ENCODE data around the gene DENND2A.
"Not testable (repeated sequence)": the region's sequence is repeated elsewhere in the genome, so short reads cannot be mapped to it uniquely, and the experiment has no call there.

DENND2A gene

DNA sequence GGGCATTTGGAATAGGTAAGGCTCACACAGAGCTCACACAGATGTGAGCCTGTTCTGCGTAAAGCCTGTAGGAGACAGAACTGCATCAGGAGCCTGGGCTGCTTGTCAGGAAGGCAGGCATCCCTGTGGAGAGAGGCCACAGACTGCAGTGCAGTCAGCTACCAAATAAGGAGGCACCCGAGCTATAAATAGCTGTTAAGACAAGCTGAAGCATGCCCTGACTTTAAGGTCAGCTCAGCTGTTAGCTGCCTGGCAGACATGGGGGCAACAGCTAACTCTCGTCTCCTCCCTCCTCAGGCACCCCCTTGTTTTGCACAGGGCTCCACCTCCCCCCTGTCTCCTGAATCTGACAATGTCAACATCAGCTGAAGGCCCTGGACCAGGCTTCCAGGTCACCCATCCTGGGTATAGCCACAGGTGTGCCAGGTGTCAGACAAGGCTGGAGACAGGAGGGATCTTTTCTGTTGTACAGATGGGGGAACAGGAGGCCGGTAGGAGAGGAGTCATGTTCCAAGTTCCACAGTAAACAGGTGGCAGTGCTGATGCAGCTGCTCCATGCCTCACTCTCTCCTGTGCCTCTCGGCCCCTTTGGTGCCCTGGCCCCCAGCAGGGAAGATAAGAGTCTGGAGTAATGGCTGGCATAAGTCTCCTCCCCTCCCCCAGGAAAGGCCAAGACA, 133.7 kb downstream of the DENND2A start:
- DNase-seq (ENCODE audit: low read depth): peak; percentile 46

DNA sequence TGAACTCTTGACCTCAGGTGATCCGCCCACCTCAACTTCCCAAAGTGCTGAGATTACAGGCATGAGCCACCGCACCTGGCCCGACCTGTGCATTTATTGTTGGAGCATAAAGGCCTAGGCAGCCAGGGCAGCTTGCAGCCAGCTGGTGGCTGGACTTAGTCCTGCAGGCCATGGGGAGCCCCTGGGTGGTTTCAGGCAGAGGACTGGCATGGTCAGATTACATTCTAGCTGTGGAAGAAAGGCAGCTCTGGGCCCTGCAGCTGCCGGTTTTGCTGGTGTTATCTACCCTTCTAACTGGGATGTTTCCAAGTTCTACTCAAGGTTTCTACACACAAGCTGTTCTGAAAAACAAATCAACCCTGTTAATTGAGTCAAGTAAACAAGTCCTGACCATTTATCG, 138.6 kb downstream of the DENND2A start:
- DNase-seq (ENCODE audit: low read depth): no peak

DNA sequence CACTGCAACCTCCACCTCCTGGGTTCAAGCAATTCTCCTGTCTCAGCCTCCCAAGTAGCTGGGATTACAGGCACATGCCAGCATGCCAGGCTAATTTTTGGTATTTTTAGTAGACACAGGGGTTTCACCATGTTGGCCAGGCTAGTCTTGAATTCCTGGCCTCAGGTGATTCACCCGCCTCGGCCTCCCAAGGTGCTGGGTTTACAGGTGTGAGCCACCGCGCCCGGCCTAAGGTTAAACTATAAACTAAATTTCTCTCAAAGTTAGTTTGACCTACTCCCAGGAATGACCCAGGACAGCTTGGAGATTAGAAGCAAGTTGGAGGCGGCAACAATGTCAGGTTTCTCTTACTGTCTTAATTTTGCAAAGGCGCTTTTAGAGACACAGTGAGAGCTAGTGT, 142.8 kb downstream of the DENND2A start:
- DNase-seq (ENCODE audit: low read depth): not testable (repeated sequence)

DNA sequence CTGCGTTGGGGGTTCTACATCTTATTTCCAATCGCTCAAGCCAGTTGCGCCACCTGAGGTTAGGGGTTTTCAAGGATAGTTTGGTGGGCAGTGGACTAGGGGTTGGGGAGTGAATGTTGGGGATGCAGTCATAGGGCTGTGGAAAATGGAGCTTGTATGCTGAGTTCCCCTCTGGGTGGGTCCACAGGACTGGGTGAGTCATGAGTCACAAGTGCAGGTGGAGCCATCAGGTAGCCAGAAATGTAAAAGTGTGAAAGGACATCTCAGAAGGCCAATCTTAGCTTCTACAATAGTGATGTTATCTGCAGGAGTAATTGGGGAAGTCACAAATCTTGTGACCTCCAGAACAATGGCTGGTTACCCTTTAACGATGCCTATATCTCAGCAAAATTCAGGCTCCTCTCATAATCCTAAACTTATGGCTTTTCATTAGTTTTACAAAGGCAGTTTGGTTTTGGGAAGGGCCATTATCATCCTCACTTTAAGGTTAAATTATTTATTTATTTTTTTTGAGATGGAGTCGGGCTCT, 143.3 kb downstream of the DENND2A start:
- no peak for DNase-seq (ENCODE audit: low read depth)

DNA sequence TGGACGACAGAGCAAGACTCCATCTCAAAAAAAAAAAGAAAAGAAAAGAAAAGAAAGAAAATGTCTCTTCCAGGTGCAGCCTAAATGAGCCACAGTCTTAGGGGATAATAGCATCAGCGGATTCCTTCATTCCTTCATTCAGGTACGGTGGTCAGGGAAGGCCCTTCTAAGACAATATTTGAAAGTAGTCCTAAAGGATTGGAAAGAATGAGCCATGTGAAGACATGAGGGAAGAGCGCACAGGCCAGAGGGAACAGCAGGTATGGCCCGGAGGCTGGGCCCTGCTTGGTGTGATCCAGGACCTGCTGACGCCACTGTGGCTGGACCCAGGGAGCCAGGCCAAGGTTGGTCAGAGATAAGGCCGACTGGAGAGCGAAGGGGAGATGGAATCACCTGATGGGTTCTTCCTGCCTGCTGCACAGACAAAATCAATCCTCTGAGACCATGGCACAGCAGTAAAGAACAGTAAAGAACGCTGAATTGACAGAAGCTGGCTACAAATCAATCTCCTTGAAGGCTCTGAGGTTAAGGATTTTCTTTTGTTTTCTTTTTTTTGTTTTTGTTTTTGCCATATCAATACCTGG, 145.0 kb downstream of the DENND2A start:
- no peak for DNase-seq (ENCODE audit: low read depth)

DNA sequence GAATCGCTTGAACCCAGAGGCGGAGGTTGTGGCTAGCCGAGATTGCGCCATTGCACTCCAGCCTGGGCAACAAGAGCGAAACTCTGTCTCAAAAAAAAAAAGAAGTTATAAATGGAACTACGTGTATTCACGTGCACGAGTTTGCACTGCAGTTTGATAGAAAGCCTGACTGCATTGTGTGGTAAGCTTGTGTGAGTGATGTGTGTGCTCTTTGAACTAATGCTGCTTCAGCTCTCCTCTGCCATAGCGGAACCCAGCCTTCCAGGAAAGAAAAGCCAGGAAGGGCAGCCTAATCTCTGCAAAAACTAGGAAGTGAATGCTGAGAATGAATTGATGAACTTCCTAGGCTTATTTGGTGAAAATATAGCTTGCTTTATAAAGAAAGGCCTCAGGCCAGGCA, 145.7 kb downstream of the DENND2A start:
- DNase-seq (ENCODE audit: low read depth): no peak

DNA sequence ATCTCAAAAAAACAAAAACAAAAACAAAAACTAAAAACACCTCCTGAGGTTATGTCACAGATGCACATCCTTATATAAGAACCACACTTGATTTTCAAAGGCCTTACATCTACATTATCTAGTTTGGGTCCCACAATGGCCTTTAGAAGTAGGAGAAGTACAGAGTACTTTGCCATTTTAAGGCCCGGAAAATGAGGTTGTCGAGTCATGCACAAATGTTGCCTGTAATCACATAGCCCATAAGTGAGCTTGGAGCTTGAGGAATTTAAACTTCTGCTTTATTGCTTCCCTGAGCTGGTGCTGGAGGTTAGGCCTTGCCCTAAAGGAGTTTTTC, 151.6 kb downstream of the DENND2A start:
- no peak for DNase-seq (ENCODE audit: low read depth)

DNA sequence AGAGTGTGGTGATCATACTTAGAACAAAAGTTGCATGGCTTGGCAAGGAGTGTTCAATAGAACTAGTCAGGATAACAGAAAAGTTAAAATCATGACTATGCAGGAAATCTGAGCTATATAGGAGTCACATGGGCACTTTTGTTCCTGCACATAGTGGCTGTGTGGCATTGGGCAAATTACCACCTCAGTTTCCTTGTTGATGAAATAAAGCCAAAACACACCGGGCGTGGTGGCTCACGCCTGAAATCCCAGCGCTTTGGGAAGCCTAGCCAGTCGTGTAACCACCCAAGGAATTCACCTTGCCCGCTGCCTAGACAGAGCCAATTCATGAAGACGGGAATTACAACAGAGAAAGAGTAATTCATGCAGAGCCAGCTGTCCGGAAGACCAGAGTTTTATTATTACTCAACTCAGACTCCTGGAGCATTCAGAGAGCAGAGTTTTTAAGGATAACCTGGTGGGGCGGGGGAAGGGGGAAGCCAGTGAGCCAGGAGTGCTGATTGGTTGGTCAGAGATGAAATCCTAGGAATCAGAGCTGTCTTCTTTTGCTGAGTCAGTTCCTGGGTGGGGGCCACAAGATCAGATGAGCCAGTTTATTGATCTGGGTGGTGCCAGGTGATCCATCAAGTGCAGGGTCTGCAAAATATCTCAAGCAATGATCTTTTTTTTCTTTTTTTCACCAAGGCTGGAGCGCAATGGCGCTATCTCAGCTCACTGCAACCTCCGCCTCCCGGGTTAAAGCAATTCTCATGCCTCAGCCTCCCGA, 154.9 kb downstream of the DENND2A start:
- no peak for DNase-seq (ENCODE audit: low read depth)

DNA sequence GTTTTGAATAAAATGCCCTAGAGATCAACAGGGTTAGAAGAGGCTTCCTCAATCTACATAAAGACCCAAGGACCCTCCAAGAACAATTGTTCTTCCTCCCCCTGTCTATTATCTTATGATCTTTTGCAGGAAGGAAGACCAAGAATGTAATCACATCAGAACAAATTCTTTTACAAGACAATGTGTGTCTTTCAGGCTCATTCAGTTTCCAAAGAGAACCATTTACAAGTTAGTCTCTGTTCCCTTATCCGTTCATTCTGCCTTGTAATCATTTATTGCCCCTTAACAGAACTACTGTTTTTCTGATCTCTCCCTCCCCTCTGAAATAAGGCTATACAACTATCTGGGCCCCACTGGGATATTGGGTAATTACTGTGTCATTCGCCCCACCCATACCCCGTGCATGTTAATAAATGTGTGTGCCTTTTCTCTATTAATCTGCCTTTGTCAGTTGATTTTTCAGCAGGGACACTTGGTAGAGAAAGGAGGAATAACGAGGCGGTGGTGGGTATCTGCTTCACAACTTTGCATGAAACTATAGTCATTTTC, 155.6 kb downstream of the DENND2A start:
- no peak for DNase-seq (ENCODE audit: low read depth)

DNA sequence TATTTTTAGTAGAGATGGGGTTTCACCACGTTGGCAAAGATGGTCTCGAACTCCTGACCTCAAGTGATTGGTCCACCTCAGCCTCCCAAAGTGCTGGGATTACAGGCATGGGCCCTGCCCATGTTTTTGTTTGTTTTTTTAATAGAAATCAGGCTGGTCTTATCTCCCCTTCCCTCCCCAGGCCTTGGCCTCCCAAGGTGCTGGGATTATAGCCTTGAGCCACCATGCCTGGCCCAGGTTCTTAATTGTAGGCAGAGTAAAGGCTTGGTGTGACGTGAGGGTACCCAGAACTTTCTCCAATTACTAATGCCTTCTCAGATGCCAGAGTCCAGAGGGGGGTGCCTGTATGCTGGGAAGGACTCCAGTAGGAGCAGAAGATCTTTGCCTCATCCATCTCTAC, 156.1 kb downstream of the DENND2A start:
- no peak for DNase-seq (ENCODE audit: low read depth)

DNA sequence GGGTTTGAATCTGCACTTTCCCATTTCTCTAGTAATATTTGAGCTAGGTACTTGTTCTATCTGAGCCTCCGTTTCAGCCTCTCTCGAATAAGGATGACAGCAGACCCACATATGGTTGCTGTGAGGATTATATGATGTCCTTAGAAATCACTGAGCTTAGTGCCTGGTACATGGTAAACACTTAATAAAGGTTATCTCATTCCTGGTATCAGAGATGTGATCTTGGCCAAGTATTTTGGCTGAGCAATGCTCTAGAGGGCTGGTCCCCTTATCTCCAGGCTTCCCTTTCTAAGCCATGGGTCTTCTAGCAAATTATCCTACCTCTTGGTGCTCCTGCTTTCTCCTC, 160.9 kb downstream of the DENND2A start:
- DNase-seq (ENCODE audit: low read depth): no peak

DNA sequence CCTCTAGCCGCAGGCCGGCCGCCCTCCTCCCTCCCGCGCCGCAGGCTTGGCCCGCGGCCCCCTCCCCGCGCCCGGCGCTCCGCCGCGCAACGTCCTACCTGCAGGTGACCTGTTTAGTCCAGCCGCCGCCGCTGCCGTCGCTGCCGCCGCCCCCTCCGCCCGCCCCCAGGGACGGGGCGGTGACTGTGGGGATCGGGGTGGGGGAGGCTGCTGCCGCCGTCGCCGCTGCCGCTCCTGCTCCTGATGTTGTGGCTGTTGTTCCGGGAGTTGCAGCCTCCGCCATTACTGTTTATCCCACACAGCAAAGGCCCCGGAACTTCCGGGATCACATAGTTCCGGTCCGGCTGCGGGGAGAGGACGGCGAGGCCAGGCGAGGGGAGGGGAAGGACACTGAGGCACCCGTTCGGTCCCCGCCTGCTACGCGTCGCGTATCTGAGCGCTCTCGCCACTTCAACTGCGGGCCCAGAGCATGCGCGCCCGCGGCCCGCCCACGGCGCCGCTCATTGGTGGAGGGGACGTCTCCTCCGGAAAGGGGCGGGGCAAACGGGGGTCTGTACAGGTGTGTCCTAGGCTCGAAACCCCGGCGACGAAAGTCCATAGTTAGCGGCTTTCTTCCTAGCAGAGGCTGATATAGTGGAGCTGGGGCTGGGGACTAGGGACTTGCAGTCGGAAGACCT, 161.4 kb downstream of the DENND2A start, which contains the start of gene MKRN1:
Gene MKRN1, minus strand, starts transcription at position 444 of the 677 bp plus-strand sequence. Its CDS starts 161 bp downstream, at position 283.
- peak; percentile 84 for DNase-seq (ENCODE audit: low read depth)

DNA sequence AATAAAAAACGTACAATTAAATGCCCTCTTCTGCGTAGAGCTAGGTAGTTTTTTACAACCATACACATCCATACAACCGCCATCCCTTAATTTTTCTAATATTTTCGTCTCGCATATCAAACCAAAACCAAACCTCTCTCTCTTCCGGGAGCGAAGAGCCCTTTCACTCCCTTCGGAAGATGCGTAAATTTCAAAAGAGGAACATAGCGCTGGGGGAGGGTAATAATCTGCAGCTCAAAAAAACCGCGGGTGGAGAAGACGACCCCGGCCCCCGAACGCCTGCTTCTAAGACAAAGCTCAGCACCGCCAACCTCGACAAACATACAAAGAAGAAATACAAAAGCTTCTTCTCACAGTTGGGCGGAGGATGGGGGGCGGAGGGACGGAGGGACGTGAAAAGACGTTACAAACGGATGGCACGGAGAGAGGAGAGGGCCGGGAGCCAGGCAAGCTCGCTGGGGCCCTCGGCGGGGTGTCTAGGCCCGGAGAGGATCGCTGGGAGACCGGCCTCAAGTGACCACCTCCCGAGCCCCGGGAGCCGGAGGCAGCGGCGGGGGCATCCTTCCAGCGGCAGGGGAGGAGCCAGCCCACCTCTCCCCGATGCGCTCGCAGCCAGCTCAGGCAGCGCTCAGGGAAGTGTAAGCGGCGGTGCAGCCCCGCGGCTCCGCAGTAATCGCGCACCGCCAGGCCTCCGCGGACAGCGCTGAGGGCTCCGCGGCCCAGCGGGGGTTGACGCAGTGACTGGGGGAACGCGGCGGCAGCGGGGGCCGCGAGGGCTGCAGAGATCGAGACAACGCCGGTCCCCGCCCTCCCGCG, 162.2 kb downstream of the DENND2A start:
- DNase-seq (ENCODE audit: low read depth): no peak

DNA sequence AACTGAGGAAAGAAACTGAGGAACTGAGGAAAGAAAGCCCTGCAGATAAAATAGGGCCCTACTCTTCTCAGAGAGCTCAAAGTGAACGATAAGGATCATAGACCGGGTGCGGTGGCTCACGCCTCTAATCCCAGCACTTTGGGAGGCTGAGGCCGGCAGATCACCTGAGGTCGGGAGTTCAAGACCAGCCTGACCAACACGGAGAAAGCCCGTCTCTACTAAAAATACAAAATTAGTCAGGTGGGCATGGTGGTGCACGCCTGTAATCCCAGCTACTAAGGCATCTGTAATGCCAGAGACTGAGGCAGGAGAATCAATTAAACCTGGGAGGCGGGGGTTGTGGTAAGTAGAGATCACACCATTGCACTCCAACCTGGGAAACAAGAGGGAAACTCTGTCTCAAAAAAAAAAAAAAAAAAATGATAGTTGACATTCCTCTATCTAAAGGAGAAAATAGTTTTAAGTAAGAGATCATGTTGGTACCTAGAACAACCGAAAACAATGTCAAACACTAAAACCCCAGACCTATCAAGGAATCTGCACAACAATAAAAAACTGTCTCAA, 163.8 kb downstream of the DENND2A start:
- DNase-seq (ENCODE audit: low read depth): no peak

DNA sequence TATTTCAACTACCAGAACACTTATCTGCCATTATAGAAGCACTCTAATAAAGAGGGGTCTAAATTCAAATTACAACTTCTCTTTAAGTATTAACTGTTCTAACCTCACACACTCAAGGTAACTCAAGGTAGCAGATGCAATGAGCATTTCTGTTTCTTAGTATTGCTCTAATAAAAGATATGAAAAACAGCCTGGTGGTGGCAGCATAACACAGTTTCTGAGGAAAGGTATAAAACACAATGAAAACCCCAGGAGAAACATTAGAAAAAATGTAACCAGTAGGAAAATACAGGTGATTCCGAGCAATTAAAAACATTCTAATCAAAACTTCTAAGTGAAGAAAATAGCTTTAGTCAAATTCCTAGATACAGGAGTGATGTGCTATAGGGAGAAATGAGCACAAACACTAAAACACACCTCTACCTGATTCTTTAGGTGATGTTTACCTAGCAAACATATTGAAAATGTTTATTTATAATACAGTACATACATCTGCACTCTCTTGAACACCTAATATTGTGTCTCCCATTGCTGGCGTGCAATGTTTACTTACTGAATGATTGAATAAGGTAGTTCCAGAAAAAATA, 164.8 kb downstream of the DENND2A start:
- no peak for DNase-seq (ENCODE audit: low read depth)

All from stromal cell of bone marrow (primary cell).